Stimulated activated naive CD8-positive, alpha-beta T cell treated with anti-CD3 and anti-CD28 coated beads, Interleukin-15, amount 100 ng/mL, for 72 hours (primary cell): Measurements from ENCODE around the gene LAIR1.
"Not testable (repeated sequence)": the region's sequence is repeated elsewhere in the genome, so short reads cannot be mapped to it uniquely, and the experiment has no call there.

Experiments
- ATAC-seq: fragments of 150-1000 bp; cut with Tn5 transposase; 2 replicates; pipeline ENCODE4 v1.10.0; 2021; ENCODE audit warnings: mild to moderate bottlenecking, moderate library complexity
- DNase-seq, 2 donors: peaks; one replicate each; pipeline ENCODE4 v3.0.0; 2021 to 2022
- H3K27ac Mint-ChIP-seq, 2 donors: one replicate each; pipeline ENCODE4 v1.8.0; 2022; ENCODE audit warnings: mild to moderate bottlenecking in 2 of 2, mixed read lengths in 2 of 2, moderate library complexity in 2 of 2
- H3K27me3 Mint-ChIP-seq: one replicate; pipeline ENCODE4 v1.8.0; 2022; ENCODE audit warnings: mixed read lengths
- H3K4me1 Mint-ChIP-seq: one replicate; pipeline ENCODE4 v1.8.0; 2022; ENCODE audit warnings: mild to moderate bottlenecking, mixed read lengths
- H3K4me3 Mint-ChIP-seq, 2 donors: one replicate each; pipeline ENCODE4 v1.8.0; 2022; ENCODE audit warnings: mild to moderate bottlenecking in 2 of 2, mixed read lengths in 2 of 2, moderate library complexity in 1 of 2
- H3K9me3 Mint-ChIP-seq, 2 donors: one replicate each; pipeline ENCODE4 v1.8.0; 2022; ENCODE audit warnings: mixed read lengths in 2 of 2

Gene LAIR1

DNA sequence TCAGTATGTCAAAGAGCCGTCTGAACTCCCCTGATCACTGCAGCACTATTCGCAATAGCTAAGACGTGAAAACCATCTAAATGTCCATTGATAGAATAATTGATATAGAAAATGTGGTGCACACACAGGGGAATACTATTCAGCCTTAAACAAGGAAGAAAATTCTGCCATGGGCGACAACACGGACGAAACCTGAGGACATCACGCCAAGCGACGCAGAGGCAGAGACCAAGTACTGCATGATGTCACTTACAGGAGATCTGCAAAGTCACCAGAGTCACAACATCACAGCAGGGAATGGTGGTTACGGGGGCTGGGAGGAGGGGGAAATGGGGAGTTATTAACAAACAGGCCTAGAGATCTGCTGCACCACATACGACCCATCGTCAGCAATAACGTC, 1.1 kb upstream of the LAIR1 start:
- H3K27me3 Mint-ChIP-seq: peaks cover 11% of the 10 kb centered on the region
- H3K27ac Mint-ChIP-seq, H3K9me3 Mint-ChIP-seq, H3K4me3 Mint-ChIP-seq, DNase-seq, ATAC-seq: not testable (repeated sequence)
- H3K4me1 Mint-ChIP-seq: peaks cover 78% of the 10 kb centered on the region

DNA sequence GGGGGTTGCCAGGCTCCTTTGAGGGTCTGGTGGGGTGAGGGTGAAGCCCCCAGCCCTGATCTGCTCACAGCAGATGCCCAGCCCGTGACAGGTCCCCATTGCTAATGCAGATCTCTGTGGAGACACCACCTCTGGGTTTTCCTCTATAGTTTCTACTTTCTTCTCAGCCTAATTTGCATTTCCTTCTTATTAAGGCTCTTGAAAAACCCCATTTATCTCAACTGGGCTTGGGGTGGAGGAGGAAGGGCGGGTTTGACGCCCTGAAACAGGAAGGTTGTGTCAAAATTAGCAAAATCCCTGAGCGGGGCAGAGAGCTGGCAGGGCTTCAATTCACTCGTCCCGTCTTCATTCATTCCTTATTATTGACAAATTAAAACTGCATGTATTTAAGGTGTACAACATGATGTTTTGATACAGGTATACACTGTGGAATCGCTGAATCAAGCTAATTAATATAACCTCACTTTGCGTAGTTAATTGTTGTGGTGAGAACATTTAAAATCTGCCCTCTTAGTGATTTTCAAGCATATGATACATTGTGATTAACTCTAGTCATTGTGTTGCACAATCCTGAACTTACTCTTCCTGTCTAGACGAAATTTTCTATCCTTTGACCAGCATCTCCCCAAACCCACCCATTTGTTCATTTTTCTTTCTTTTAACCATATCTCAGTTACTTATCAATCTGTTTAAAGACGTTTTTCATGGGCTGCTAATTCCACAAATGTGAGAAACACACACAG, 2.9 kb downstream of the LAIR1 start:
- H3K4me1 Mint-ChIP-seq: peaks cover 57% of the 10 kb centered on the region
- ATAC-seq: peak; percentile 74

DNA sequence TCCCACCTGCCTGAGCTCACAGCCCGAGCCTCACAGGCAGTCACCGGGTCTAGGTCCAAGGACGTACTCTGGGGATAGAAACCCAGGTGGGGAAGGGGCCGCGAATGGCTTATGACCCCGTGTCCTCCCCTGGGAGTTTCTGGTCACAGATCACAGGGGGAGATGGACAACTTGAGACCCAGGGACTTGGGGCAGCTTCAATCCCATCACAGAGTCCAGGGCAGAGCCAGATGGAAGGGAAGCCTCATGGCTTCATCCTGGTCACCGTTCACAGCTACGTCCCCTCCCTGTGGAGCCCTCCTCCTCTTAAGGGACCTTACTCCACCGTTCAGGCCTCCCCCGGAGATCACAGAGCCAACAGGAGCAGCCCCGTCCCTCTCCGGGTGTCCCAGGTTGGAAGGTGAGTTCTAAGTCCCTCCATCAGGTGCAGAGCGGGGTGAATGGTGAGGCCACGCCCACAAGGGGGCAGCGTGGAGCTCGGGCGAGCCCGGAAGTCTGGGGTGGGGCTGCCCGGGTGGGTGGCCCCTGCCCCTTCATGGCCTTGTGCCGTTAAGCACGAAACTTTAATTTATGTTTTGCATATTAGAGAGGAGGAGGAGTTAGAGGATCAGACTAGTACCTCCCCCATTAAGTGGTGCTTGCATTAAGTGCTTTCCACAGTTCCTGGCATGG, 5.4 kb downstream of the LAIR1 start:
- not testable (repeated sequence) for H3K27me3 Mint-ChIP-seq, H3K9me3 Mint-ChIP-seq, H3K4me3 Mint-ChIP-seq, H3K27ac Mint-ChIP-seq
- ATAC-seq (peak; percentile 87), DNase-seq (peak; percentile 76 to 78)
- peaks cover 41% of the 10 kb centered on the region for H3K4me1 Mint-ChIP-seq

More for the DNA sequence above, 2.9 kb downstream of the LAIR1 start:
- peak overlapping the region; percentile 27 to 52 for H3K27ac Mint-ChIP-seq
- peak overlapping the region; percentile 81 to 99 for H3K4me3 Mint-ChIP-seq
- DNase-seq, H3K9me3 Mint-ChIP-seq, H3K27me3 Mint-ChIP-seq: not testable (repeated sequence)

DNA sequence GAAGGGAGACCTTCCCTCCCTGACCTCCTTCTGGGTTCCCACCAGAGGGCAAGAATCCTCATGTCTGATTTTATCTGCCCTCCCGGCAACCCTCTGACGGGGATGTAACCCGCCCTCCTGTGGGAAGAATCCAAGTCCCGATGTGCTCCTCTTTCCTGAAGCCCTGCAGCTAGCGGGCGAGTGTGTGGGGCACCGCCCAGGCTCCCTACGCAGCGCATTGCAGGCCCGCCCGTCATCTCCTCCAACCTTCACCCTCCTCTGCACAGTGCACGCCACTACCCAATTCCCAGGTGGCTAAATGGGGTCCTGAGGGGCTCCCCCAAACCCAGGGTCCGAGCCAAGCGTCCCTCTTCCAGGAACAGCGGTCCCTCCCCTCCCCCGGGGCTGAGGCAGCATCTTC, 7.3 kb downstream of the LAIR1 start:
- no peak overlapping the region for H3K4me3 Mint-ChIP-seq
- peak overlapping the region in 1 of 2 donors; percentile 30 for H3K27ac Mint-ChIP-seq
- peaks cover 26% of the 10 kb centered on the region for H3K4me1 Mint-ChIP-seq
- no peak for DNase-seq
- H3K27me3 Mint-ChIP-seq: no peaks in the 10 kb centered on the region
- no peaks in the 10 kb centered on the region for H3K9me3 Mint-ChIP-seq
- no peak for ATAC-seq

DNA sequence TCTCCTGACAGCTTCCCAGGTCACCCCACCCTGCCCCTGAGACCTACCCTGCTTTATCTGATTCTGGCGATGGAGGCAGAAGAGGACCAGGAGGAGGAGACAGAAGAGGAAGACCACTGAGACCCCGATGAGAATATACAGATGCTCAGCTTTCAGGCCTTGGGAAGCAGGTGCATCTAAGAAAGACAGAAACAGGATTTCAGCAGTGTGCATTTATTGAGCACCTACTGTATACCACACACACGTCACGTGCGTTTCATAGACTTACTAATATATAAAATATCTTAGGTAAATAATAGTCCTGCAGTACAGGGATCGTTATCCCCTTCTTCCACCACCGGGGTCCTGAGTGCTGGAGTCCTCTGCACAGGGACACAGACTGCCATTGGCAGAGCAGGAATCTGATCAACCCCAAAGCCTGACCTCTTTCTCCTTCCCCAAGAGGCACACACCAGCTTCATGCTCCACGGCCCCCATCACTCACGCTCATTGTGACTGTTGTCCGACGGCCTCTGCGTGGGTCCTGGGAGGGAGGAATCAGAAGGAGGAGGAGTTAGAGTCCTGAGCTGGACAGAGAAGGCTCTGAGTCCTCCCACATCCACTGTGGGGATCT, 8.2 kb downstream of the LAIR1 start:
- Mint-ChIP-seq H3K4me3 (no peak overlapping the region), H3K27ac (peak overlapping the region in 1 of 2 donors; percentile 63), H3K27me3 (no peaks in the 10 kb centered on the region), H3K4me1 (peaks cover 25% of the 10 kb centered on the region), H3K9me3 (no peaks in the 10 kb centered on the region)
- DNase-seq (no peak), ATAC-seq (no peak)

DNA sequence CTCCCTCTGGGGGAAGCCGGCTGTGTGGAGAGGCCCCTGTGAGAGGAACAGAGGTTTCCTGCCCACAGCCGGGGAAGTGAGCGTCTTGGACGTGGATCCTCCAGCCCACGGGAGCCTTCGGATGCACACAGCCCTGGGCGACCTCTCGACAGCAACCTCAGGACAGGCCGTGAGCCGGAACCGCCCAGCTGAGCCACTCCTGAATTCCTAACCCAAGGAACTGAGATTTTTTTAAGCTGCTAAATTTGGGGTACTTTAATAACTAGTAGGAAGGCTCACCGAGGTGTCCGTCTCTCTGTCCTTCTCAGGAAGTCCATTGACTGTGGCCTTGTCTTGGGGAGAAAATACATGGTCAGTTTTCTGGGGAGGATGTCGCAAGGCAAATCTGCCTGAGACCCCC, 9.1 kb downstream of the LAIR1 start:
- no peaks in the 10 kb centered on the region for H3K27me3 Mint-ChIP-seq
- H3K9me3 Mint-ChIP-seq: no peaks in the 10 kb centered on the region
- peaks cover 16% of the 10 kb centered on the region for H3K4me1 Mint-ChIP-seq
- H3K27ac Mint-ChIP-seq: peak overlapping the region in 1 of 2 donors; percentile 19
- no peak overlapping the region for H3K4me3 Mint-ChIP-seq
- ATAC-seq (no peak), DNase-seq (no peak)

DNA sequence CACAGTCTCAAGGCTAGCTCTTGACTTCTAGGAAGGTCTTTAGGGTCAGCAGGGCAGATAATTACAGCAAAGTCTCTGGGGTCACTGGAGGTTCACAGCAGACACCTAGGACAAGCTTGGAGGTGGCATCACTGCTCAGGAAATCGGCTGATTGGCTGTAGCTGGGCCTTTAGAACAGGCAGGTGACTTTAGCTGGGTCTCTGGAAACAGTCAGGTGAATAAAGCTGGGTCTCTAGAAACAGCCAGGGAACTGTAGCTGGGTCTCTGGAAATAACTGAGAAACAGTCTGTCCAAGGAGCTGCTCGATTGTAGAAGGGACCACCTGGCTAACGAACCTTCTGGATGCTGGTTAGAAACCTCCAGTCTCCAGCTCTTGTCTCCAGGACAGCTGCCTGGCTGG, 10.0 kb downstream of the LAIR1 start:
- DNase-seq (no peak), ATAC-seq (no peak)
- H3K4me1 Mint-ChIP-seq: peaks cover 11% of the 10 kb centered on the region
- H3K4me3 Mint-ChIP-seq: no peak overlapping the region
- H3K27me3 Mint-ChIP-seq: no peaks in the 10 kb centered on the region
- H3K27ac Mint-ChIP-seq: peak overlapping the region in 1 of 2 donors; percentile 19
- no peaks in the 10 kb centered on the region for H3K9me3 Mint-ChIP-seq

DNA sequence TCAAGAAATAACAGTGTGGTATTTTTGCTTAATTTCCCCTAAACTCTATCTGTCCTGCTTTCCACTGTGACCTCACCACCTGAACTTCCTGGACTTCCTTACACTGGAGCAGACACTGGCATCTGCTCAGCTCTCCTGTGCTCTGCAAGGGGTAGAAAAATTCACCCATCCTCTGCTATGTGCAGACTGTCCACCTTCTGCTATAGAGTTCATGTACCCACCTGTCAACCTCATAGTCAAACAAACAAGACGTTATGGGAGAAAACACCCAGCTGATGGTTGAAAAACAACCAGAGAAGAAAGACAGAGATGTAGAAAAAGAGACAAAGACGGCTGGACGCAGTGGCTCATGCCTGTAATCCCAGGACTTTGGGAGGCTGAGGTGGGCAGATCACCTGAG, 12.2 kb downstream of the LAIR1 start:
- ATAC-seq (no peak), DNase-seq (no peak)
- Mint-ChIP-seq H3K27ac (peak overlapping the region in 1 of 2 donors; percentile 3), H3K4me1 (peaks cover 11% of the 10 kb centered on the region), H3K9me3 (no peaks in the 10 kb centered on the region), H3K27me3 (no peaks in the 10 kb centered on the region), H3K4me3 (no peak overlapping the region)

DNA sequence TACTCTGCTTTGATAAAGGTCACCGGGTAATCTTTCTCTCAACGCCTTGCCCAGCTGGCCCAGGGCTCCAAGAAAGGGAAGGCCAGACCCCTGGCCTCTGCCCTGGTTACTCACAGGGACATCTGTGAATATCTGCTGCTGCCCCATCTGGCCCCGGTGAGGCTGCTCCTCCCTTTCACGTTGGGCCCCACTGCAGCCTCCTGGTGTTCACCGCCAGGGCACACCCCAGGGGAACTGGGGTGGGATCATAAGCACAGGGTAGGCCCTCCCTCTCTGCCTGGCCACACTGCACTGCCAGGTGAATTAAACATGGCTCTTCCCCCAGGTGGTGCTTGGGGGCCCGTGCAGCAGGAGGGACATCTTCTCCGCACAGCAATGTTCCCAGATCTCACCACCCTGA, 12.7 kb downstream of the LAIR1 start:
- Mint-ChIP-seq H3K4me1 (peaks cover 11% of the 10 kb centered on the region), H3K4me3 (no peak overlapping the region), H3K27ac (no peak overlapping the region), H3K27me3 (no peaks in the 10 kb centered on the region), H3K9me3 (no peaks in the 10 kb centered on the region)
- ATAC-seq: no peak
- DNase-seq: no peak

DNA sequence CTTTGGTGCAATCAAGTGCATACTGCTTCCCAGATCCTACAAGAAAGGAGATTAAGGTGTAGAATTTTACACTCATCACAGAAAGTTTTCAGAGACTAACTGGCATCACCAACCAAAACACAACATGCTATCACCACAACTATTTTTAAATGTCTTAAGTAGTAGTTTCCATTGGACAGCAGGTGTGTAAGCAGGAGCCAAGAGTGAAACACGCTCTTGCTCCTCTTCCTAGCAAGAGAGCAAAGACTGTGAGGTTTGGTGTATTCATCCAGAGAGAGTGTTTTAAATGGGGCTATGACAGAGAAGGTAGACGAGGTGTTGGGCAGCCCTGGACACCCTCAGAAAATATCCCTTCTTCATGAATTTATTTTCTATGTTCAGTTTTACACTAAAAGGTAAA, 13.3 kb downstream of the LAIR1 start:
- ATAC-seq (no peak), DNase-seq (no peak)
- Mint-ChIP-seq H3K9me3 (no peaks in the 10 kb centered on the region), H3K27me3 (no peaks in the 10 kb centered on the region), H3K4me1 (peaks cover 11% of the 10 kb centered on the region), H3K4me3 (no peak overlapping the region), H3K27ac (no peak overlapping the region)

DNA sequence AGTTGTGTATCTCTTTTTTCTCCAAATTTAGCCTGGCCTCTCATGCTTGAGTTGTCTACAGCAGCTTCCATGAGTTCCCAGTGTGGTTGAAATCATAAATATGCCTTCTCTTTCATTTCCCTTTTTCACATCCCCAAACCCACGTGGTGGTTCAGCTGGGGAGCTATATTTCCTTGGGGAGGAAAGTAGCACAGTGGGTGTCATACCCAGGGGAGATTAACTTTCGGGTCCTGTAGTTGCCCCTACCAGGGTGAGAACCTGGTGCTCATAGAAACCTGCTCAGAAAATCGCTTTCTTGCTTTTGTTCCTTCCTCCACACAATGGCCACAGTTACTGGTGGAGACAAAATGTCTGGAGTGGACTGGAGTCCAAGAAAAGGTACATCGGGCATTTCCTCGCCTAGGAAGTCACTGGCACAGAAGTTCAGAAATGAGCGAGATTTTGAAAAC, 18.8 kb downstream of the LAIR1 start:
- no peaks in the 10 kb centered on the region for H3K27me3 Mint-ChIP-seq
- ATAC-seq (no peak), DNase-seq (no peak)
- H3K27ac Mint-ChIP-seq: no peak overlapping the region
- no peaks in the 10 kb centered on the region for H3K9me3 Mint-ChIP-seq
- H3K4me3 Mint-ChIP-seq: no peak overlapping the region
- no peaks in the 10 kb centered on the region for H3K4me1 Mint-ChIP-seq

DNA sequence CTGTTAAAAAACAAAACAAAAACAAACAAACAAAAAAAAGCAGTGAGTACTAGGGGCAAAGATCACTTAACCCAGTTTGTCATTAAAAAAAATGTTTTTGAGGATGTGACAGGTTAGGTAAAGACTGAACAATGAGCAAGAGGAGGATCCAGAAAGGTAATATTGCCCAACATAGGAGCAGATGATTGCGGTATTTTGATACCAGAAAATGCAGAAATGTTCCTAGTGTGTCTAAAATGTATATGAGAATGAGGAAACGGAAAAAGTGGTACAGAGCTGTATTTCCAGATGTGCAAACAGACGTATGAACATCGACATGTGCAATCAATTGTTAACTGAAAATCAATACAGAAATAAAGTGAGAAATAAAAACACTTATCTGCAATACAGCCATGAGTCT, 20.9 kb downstream of the LAIR1 start:
- peaks cover 15% of the 10 kb centered on the region for H3K27me3 Mint-ChIP-seq
- H3K4me1 Mint-ChIP-seq: no peaks in the 10 kb centered on the region
- no peaks in the 10 kb centered on the region for H3K9me3 Mint-ChIP-seq
- DNase-seq: no peak
- ATAC-seq: no peak
- H3K27ac Mint-ChIP-seq: no peak overlapping the region
- no peak overlapping the region for H3K4me3 Mint-ChIP-seq

DNA sequence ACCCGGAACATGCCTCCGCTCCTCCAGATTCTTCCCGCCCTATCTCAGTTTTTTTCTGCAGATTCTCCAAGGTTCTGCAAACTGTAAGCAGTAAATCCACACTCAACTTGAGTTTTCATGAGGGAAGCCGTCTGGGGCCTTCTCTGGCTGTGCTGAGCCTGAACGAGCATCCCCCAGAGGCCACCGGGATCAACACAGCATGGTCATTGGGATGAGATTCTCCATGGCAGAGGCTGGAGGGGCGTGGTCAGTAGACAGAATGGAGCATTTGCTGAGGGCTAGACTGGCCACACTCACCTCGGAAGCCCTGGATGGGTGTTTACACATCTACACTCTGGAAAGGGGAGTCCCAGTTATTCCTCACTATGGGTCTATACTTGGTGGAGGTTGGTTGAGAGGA, 23.4 kb downstream of the LAIR1 start:
- peaks cover 20% of the 10 kb centered on the region for H3K27me3 Mint-ChIP-seq
- no peaks in the 10 kb centered on the region for H3K4me1 Mint-ChIP-seq
- H3K4me3 Mint-ChIP-seq: no peak overlapping the region
- DNase-seq (no peak), ATAC-seq (no peak)
- no peaks in the 10 kb centered on the region for H3K9me3 Mint-ChIP-seq
- H3K27ac Mint-ChIP-seq: no peak overlapping the region

DNA sequence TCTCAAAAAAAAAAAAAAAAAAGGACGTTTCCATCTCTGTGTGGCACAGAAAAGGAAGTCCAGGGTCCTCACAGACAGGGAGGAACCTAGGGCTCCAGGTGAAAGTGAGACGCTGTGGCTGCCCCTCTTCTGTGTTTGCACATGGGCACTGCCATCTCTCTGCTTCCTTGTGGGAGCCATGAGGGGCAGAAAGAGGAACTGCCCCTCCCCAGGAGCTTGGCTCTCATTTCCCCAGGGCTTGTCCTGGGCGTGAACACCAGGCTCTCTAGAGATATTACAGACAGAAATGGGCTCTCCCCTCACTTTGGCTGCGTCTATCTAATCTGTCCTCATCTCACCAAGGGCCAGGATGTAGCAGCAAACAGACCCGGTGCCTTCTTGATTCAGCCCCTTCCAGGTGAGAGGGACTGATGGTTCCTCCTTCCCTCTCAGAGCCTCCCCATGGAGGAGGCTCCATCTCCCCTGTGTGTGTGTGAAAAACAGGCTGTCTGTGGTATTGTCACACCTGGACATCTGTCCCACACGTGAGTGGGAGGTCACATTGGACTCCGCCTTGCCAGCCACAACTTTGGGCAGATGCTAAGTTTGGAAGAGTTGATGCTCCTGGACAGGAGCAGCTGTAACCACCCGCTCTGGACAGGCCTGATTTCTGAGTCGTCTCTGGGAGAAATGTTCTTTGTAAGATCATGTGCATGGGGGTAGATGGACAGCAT, 24.9 kb downstream of the LAIR1 start:
- Mint-ChIP-seq H3K4me1 (no peaks in the 10 kb centered on the region), H3K27me3 (peaks cover 20% of the 10 kb centered on the region), H3K4me3 (no peak overlapping the region), H3K9me3 (no peaks in the 10 kb centered on the region), H3K27ac (peak overlapping the region in 1 of 2 donors; percentile 43)
- DNase-seq (no peak), ATAC-seq (no peak)

DNA sequence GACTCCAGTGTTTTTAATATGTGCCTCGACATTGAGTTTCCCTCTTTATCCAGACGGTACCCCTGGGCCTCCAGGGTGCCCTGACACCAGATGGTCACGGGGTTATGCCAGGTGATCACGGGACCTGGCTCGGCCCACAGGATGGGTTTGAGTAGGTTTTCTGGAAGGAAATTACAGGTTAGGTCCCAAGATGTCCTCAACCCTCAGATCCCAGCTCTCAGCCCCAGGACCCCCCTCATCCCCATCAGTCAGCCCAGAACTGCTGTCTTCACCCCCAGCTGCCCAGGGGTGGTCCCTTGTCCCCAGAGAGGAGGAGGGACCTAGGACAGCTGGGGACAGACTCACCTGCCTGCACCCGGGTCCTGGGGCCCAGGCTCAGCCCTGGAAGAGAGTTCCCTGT, 26.2 kb downstream of the LAIR1 start:
- Mint-ChIP-seq H3K4me3 (no peak overlapping the region), H3K4me1 (no peaks in the 10 kb centered on the region), H3K9me3 (no peaks in the 10 kb centered on the region), H3K27me3 (peaks cover 20% of the 10 kb centered on the region), H3K27ac (no peak overlapping the region)
- DNase-seq: no peak
- no peak for ATAC-seq

DNA sequence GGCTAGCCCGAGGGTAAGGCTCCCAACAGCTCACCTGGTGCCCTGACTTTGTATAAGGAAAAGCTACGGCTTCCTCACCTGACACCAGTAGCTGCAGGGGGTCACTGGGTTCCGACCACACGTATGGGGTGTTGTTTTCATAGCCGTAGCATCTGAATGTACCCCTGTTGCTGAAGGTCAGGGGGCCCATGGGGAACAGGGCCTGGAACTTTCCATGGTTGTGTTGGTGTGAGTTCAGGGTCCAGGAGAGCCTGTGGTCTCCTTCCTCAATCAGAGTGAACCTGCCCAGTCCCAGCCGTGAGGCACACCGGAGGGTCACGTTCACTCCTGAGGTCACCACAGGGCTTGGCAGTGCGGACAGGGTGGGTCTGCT, 26.9 kb downstream of the LAIR1 start:
- DNase-seq (no peak), ATAC-seq (no peak)
- Mint-ChIP-seq H3K9me3 (no peaks in the 10 kb centered on the region), H3K27ac (no peak overlapping the region), H3K4me1 (no peaks in the 10 kb centered on the region), H3K27me3 (peaks cover 20% of the 10 kb centered on the region), H3K4me3 (no peak overlapping the region)
